Measurements from ENCODE around the gene HOOK2. TPM values are rescaled to one million over a fixed set of nuclear protein-coding genes. Genes with fewer than 3 reads are reported as not detected.

The HOOK2 gene
- total and polyA plus RNA-seq, 2 of the 13 experiments (the other 11 are each of a cell fraction or from before 2014, with no cell fraction given) = 9.2 to 12.9 TPM

- TF ChIP-seq POGK (CRISPR knock-in tag; conservative IDR thresholded peaks at IDR 0.05) (peak; percentile 73; the same call in 1 of the 2 replicates), NCOR1 (IDR thresholded peaks at IDR 0.05; ENCODE audit: borderline replicate concordance, low read length) (no peak; the same call in 1 of the 2 replicates), HDAC2 (CRISPR knock-in tag; IDR thresholded peaks at IDR 0.05) (peak; percentile 47; the same call in 1 of the 2 replicates), ZNF766 (CRISPR knock-in tag; IDR thresholded peaks at IDR 0.05; ENCODE audit: borderline replicate concordance) (no peak), ZKSCAN5 (CRISPR knock-in tag; IDR thresholded peaks at IDR 0.05) (no peak), YEATS4 (CRISPR knock-in tag; IDR thresholded peaks at IDR 0.05; ENCODE audit: borderline replicate concordance) (no peak), PCBP1 (IDR thresholded peaks at IDR 0.05; ENCODE audit: borderline replicate concordance, low read depth, low read length) (0 out of 2 replicates have a peak, but pooled peaks have one; percentile 27), KDM1A (CRISPR knock-in tag; IDR thresholded peaks at IDR 0.05) (no peak), ZBTB39 (CRISPR knock-in tag; IDR thresholded peaks at IDR 0.05) (no peak), ZBTB43 (CRISPR knock-in tag; conservative IDR thresholded peaks at IDR 0.05) (0 out of 2 replicates have a peak, but pooled peaks have one; percentile 8), HBP1 (CRISPR knock-in tag; IDR thresholded peaks at IDR 0.05; ENCODE audit: low read depth) (no peak), ZNF710 (CRISPR knock-in tag; IDR thresholded peaks at IDR 0.05; ENCODE audit: borderline replicate concordance) (no peak), ZFY (CRISPR knock-in tag; IDR thresholded peaks at IDR 0.05) (peak; percentile 54; the same call in 1 of the 2 replicates), SSRP1 (CRISPR knock-in tag; IDR thresholded peaks at IDR 0.05) (no peak), ZNF496 (CRISPR knock-in tag; IDR thresholded peaks at IDR 0.05; ENCODE audit: insufficient replicate concordance) (no peak), ARNTL (CRISPR knock-in tag; IDR thresholded peaks at IDR 0.05) (no peak), PAX8 (CRISPR knock-in tag; IDR thresholded peaks at IDR 0.05; ENCODE audit: borderline replicate concordance) (no peak), PHF5A (CRISPR knock-in tag; IDR thresholded peaks at IDR 0.05; ENCODE audit: low read depth, unreplicated experiment) (no peak), ZNF446 (CRISPR knock-in tag; IDR thresholded peaks at IDR 0.05) (no peak), ZNF101 (CRISPR knock-in tag; IDR thresholded peaks at IDR 0.05; ENCODE audit: borderline replicate concordance, low read depth) (no peak), NFE2L2 (IDR thresholded peaks at IDR 0.05; ENCODE audit: low read length) (no peak)
Measured at GRCh38 chr19:12789904-12790619, 14.7 kb upstream of the HOOK2 start (continued).

Data from HepG2 (cell line).